NCI-H1417 (cell line): ENCODE data around the gene POLR1E.

Source experiments
- DNase-seq, 3 experiments: peaks; one replicate each; lab custom pipeline; 2025; lab: John Stamatoyannopoulos, UW

Gene POLR1E

GRCh38 chr9:37485389-37486255, at the start of gene POLR1E:
Gene POLR1E, plus strand, starts transcription at chr9:37485948. Its CDS starts 100 bp downstream, at chr9:37486048.
- peak; percentile 90 to 95 (median 91) for DNase-seq

DNA sequence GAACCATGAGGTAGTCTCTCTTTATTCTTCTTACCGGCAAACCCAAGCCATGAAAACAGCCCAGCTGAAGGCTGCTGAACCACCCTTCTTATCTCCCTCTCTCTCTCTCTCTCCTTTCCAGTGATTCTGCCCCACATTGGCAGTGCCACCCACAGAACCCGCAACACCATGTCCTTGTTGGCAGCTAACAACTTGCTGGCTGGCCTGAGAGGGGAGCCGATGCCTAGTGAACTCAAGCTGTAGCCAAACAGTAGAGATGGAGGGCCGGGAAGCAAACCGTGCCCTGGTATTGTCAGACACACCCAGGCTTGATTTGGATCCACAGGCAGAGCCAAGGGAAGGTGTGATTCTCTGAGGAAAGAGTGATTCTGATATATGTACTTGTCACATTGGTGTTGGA, 49.2 kb upstream of the POLR1E start:
- no peak for DNase-seq

DNA sequence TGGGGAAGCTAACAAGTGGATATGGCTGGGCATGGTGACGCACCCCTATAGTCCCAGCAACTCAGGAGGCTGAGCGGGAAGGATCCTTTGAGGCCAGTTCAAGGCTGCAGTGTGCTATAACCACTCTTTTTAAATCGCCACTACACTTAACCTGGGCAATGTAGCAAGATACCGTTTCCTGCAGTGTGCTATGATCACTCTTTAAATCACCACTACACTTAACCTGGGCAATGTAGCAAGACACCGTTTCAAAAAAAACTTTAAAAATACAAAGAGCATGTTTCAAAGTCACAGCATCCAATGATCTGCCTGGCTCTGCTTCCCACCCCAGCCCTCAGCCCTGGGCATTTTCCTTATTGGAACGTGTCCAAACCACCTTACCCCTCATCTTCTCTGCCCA, 48.7 kb upstream of the POLR1E start:
- no peak for DNase-seq

DNA sequence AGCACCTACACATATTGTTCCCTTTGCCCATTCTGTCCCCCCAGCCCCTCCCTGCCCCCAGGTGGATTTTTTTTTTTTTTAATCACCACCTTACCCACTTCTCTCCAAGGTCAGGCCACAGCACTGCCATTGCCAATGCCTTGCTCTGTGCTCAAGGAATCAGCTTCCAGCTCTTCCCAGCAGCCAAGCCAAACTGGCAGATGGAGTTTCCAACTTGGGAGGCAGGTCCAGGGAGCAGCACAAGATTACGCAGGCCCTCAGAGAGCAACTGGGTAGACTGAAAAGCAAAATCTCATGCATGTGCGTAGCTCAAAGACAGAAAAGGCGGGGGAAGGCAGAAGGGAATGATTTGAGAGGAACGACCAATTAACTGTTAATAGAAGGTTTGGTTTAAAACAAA, 48.1 kb upstream of the POLR1E start:
- no peak for DNase-seq

GRCh38 chr9:37438359-37438758, 47.4 kb upstream of the POLR1E start:
- DNase-seq = no peak

DNA sequence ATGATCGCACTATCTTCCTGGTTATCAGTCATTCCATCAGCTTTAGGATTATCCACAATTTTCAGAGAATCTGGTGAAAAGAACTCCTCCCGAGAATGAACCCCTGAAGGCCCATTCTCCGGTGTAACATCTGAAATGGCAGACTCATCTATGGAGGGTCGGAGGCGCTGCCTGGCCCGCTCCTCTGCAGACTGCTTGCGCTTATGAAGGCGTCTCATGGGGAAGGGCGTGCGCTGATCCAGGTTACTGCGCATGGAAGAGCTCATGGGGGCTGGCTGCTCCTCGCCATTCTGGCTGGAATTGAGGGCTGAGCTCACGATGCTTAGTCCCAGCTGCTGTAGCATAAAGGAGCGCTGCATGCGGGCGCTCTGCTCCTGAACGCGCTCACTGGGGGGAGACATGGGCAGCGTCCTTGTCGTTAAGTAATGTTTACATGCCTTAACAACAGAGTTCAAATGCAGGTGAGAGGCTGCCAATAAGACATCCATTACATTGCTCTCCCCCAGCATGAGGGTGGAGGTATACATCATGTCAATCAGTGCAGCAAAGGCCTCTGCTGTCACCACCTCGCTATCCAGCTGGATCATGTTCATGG, 43.9 kb upstream of the POLR1E start:
- DNase-seq = no peak

GRCh38 chr9:37442556-37442955, 43.2 kb upstream of the POLR1E start:
- DNase-seq = no peak

- no peak for DNase-seq
Observed at GRCh38 chr9:37443566-37443965, 42.2 kb upstream of the POLR1E start.

- DNase-seq = no peak
Observed at GRCh38 chr9:37444890-37445289, 40.9 kb upstream of the POLR1E start.

DNA sequence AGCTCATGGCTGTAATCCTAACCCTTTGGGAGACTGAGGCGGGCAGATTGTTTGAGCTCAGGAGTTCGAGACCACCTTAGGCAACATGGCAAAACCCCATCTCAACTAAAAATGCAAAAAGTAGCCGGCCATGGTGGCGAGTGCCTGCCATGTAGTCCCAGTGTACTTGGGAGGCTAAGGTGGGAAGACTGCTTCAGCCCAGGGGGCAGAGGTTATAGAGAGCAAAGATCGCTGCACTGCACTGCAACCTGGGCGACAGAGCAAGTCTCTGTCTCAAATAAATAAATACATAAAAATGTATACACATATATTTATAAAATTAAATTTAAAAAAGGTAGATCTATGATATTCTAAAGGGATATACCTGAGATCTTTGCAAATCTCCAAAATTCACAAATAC, 39.9 kb upstream of the POLR1E start:
- DNase-seq = no peak

- no peak for DNase-seq
Observed at GRCh38 chr9:37446401-37446800, 39.3 kb upstream of the POLR1E start.

DNA sequence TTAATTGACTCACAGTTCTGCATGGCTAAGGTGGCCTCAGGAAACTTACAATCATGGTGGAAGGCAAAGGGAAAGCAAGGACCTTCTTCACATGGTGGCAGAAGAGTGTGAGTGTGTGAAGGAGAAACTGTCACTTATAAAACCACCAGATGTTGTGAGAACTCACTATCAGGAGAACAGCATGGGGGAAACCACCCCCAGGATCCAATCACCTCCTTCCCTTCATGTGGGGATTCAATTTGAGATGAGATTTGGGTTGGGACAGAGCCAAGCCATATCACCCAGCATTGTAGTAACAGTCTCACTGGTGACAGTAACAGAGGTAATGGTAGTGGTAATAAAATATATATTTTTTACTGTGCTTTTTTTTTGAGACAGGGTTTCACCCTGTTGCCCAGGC, 38.6 kb upstream of the POLR1E start:
- DNase-seq = no peak

DNA sequence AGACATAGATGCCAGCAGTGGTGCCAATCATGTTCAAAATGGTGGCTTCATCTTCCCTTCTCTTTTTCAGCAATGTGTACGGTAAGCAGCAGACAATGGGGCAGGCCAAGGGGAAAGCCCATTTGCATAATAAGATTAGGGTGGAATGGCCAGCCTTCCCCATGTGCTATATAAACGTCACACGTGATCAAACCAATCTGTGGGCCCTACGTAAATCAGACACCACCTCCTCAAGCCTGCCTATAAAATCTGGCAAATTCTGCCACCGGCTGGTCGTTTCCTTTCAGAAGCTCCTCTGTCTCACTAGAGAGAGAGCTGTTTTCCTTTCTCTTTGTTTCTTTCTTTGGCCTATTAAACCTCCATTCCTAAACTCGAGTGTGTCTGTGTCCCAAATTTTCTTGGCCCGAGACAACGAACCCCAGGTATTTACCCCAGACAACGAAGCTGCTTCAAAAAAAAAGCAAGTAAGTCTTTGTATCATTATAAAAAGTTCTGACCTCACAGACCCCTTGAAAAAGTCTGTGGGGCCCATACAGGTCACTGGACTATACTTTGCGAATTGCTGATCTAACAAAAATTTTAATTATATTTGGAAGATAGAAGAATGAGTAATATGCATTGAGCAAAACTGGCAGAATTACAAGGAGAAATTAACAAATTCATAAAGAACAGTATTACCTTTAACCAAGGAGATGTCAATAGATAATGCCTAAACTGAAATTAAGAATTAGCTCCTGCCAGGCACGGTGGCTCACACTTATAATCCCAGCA, 35.7 kb upstream of the POLR1E start:
- no peak for DNase-seq

DNA sequence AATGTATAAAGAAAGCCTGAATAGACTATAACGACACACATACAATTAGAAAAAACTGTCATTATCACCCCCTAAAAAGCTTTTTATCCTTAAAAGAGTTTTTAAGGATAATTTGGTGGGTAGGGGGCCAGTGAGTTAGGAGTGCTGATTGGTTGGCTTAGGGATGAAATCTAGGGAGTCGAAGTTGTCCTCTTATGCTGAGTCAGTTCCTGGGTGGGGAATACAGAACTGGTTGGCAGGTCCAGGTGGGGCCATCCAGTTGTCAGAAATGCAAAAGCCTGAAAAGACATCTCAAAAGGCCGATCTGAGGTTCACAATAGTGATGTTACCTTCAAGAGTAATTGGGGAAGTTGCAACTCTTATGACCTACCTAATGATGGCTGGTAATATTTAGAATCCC, 34.1 kb upstream of the POLR1E start:
- DNase-seq = no peak

GRCh38 chr9:37452611-37453010, 33.1 kb upstream of the POLR1E start:
- DNase-seq = no peak

DNA sequence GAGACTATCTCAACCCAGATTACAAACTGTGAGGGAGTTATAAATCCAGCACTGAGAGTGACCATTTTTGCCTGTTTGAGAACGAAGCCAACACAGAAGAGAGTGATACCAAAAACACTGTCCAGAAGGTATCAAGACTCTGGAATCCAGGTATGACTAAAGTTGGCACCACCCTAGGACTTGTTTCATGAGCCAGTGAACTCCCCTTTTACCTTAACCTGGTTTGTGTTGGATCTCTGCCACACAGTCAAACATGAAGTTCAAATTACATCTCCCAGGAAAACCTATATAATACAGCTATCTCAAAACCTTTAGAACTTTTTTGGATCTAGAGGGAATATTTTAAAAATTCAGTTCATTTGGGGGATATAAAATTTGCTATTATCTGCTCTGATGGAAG, 31.9 kb upstream of the POLR1E start:
- no peak for DNase-seq

DNA sequence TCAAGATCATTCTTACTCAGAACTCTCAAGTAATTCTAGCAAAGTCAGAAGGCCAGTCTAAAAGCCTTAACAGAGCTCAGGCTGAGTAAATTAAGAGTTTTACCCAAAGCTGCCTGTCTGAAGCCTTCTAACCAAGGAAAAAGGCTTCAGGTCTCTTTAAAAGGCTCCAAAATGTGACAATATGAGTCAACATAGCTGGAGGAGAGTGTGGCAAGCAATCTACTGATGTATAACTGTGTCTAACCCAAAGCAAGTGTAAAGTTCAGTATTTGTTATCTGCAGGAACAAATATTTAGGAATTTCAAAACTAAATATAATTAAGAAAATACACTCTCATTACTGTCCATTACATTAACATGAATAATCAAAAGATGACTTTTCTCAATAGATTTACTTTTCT, 31.5 kb upstream of the POLR1E start:
- no peak for DNase-seq

DNA sequence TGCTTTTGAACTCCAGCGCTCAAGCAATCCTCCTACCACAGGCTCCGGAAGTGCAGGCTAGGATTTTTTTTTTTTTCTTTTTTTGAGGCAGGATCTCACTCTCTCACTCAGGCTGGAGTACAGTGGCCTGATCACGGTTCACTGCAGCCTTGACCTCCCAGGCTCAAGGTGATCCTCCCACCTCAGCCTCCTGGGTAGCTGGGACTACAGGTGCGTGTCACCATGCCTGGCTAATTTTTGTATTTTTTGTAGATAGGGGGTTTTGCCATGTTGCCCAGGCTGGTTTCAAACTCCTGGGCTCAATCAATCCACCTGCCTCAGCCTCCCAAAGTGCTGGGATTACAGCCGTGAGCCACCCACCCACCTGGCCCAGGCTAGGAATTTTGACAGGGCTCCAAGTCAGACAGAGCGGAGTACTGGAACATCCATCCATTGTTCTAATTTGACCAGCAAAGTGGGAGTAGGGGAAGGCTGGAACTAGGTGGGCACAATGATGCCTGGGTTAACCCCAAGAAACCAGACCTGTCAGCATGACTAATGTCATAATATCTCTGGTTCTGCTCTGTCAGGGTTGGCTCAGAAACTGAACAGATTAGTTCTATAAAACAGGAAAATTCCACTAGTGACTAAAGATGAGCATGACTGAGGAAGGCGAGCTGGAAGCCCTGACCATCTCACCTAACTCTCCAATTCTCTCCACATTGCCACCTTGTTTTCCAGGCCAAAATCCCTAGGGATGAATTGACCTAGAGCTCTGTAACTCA, 29.7 kb upstream of the POLR1E start:
- DNase-seq = no peak

DNA sequence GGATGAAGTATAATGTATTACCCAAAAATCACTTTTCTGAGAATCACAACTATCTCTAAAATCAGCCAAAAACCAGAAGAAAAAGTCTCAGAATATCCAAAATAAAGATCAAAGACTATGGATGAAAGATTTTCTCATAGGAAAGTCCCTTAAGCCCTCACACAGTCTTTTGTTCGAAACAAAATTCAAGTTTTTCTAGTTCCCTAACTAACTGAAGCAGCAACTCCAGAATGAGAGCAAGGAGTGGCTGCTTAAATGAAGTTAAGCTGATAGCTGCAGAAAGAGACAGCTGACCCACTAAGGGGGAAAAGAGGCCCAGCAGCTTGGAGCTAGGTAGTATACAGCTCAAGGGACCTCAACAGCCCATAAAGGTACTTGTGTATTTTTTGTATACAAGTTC, 28.9 kb upstream of the POLR1E start:
- DNase-seq = no peak

DNA sequence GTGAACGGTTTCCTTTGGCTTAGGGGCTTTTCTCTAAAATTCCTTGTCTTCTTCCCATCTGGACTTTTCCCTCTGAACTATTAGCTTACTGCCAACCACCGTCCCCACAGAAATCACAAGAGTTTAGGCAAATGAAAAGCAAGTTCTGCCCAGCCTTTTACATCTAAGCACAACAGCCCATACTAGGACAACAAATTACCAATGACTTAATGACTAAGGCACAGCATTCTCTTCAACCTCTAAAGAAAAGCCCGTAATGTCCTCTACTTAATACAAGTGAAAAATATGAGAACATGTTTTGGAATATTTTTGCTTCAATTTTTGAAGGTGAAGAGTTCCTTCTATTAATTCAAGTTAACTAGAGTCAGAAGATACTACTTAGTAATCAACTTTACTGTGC, 21.7 kb upstream of the POLR1E start:
- DNase-seq = no peak

- peak; percentile 75 to 87 (median 84) for DNase-seq
Observed at GRCh38 chr9:37464426-37465248, 21.1 kb upstream of the POLR1E start.
